Dendritic cell treated with granulocyte-macrophage colony-stimulating factor and Interleukin-4, amounts not matched to agents 40 ng/mL and 50 ng/mL, for 4 days (primary cell): ENCODE measurements around the gene EID1.

ENCODE experiments used
- H3K27ac Mint-ChIP-seq: one replicate; pipeline ENCODE4 v1.8.0; 2022; ENCODE audit warnings: mild to moderate bottlenecking, mixed read lengths
- H3K27me3 Mint-ChIP-seq: one replicate; pipeline ENCODE4 v1.8.0; 2022; ENCODE audit warnings: mild to moderate bottlenecking, mixed read lengths
- H3K36me3 Mint-ChIP-seq: one replicate; pipeline ENCODE4 v1.8.0; 2022; ENCODE audit warnings: low read depth, mixed read lengths
- H3K4me1 Mint-ChIP-seq: one replicate; pipeline ENCODE4 v1.8.0; 2022; ENCODE audit warnings: low read depth, mixed read lengths
- H3K4me3 Mint-ChIP-seq: one replicate; pipeline ENCODE4 v1.8.0; 2022; ENCODE audit warnings: mild to moderate bottlenecking, moderate library complexity, mixed read lengths
- H3K9me3 Mint-ChIP-seq: one replicate; pipeline ENCODE4 v1.8.0; 2022; ENCODE audit warnings: mixed read lengths
- intact Hi-C: fragments of 100-400 bp; cut with micrococcal nuclease; formaldehyde crosslinking; loops from one replicate; pipeline ENCODE4 v1.15.0; 2022

Gene EID1

DNA sequence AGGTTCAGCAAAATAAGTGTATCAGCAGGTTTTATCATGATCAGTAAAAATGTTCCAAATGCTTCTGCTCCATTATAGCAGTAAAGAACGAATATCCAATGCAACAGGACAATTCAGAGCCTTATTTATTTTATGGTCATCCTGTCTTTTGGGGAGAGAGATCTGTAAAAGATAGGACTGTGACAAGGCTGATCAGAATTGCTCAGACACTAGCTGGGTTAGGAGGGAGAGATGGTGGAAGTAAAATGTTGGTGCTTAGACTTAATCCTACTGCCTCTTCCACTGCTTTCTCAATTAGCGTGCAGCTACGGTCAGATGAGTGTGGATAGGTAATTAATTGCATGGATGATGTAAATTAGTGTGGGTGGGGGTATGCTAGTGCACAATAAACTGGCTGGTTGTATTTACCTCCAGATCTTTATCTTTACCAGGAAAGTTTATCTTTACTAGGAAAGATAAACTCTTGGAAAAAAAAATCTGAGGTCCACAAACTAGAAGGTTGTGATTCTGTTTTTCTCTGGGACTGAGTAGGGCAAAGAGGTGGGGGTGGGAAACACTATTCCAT is 2.2 kb downstream of the EID1 start:
- no peaks in the 10 kb centered on the region for H3K27me3 Mint-ChIP-seq
- H3K4me3 Mint-ChIP-seq, result no peak overlapping the region
- intact Hi-C loops, result no loop called here
- H3K36me3 Mint-ChIP-seq, result peaks cover 10% of the 10 kb centered on the region
- no peak overlapping the region for H3K27ac Mint-ChIP-seq
- no peaks in the 10 kb centered on the region for H3K9me3 Mint-ChIP-seq
- H3K4me1 Mint-ChIP-seq, result peaks cover 23% of the 10 kb centered on the region

- Mint-ChIP-seq H3K27ac (no peak overlapping the region), H3K9me3 (no peaks in the 10 kb centered on the region), H3K4me1 (peaks cover 16% of the 10 kb centered on the region), H3K36me3 (peaks cover under 1% of the 10 kb centered on the region), H3K27me3 (peaks cover 2% of the 10 kb centered on the region), H3K4me3 (no peak overlapping the region)
- intact Hi-C loops, result no loop called here
Observed at GRCh38 chr15:48883699-48884098, 5.8 kb downstream of the EID1 start.

DNA sequence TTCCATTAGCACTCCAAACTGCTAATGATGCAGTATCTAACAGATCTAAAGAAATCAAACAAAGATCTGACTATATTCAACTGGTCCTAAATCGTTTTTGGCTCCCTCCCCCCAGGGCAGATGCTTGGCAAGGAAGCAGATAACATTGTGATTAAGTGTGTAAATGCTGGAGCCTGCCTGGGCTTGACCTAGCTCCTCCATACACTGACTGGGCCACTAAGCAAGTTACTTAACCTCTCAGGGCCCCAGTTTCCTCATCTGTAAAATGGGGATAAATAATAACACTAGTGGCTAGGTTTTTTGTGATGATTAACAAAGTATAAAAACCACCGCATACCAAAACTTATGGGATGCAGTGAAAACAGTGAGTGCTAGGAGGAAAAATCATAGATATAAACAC is 9.2 kb downstream of the EID1 start:
- Mint-ChIP-seq H3K36me3 (no peaks in the 10 kb centered on the region), H3K27me3 (peaks cover 2% of the 10 kb centered on the region), H3K9me3 (no peaks in the 10 kb centered on the region), H3K27ac (no peak overlapping the region), H3K4me3 (no peak overlapping the region), H3K4me1 (no peaks in the 10 kb centered on the region)
- intact Hi-C loops, result no loop called here

DNA sequence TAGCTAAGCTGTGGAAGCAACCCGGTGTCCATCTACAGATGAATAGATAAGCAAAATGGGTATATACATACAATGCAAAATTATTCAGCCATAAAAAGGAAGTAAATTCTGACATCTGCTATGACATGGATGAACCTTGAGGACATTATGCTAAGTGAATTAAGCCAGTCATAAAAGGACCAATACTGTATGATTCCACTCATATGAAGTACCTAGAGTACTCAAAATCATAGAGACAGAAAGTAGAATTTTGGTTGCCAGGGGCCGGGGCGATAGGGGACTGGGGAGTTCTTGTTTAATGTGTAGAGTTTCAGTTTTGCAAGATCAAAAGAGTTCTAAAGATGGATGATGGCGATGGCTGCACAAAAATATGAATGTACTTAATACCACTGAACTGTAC is 10.3 kb downstream of the EID1 start:
- H3K4me1 Mint-ChIP-seq, result no peaks in the 10 kb centered on the region
- intact Hi-C loops, result no loop called here
- no peaks in the 10 kb centered on the region for H3K9me3 Mint-ChIP-seq
- H3K27me3 Mint-ChIP-seq, result peaks cover 2% of the 10 kb centered on the region
- H3K4me3 Mint-ChIP-seq, result no peak overlapping the region
- H3K27ac Mint-ChIP-seq, result no peak overlapping the region
- no peaks in the 10 kb centered on the region for H3K36me3 Mint-ChIP-seq

- no peaks in the 10 kb centered on the region for H3K36me3 Mint-ChIP-seq
- H3K27ac Mint-ChIP-seq, result no peak overlapping the region
- intact Hi-C loops, result no loop called here
Observed at GRCh38 chr15:48888836-48889235, 10.9 kb downstream of the EID1 start.

GRCh38 chr15:48889925-48890324 is 12.0 kb downstream of the EID1 start:
- Mint-ChIP-seq H3K27me3 (peaks cover 2% of the 10 kb centered on the region), H3K27ac (no peak overlapping the region), H3K4me1 (no peaks in the 10 kb centered on the region), H3K4me3 (no peak overlapping the region), H3K9me3 (no peaks in the 10 kb centered on the region), H3K36me3 (no peaks in the 10 kb centered on the region)
- intact Hi-C loops, result no loop called here

More at GRCh38 chr15:48888836-48889235, 10.9 kb downstream of the EID1 start:
- Mint-ChIP-seq H3K4me3 (no peak overlapping the region), H3K9me3 (no peaks in the 10 kb centered on the region), H3K4me1 (no peaks in the 10 kb centered on the region), H3K27me3 (peaks cover 2% of the 10 kb centered on the region)

GRCh38 chr15:48890375-48890972 is 12.5 kb downstream of the EID1 start:
- H3K4me1 Mint-ChIP-seq, result no peaks in the 10 kb centered on the region
- intact Hi-C loops, result no loop called here
- H3K9me3 Mint-ChIP-seq, result no peaks in the 10 kb centered on the region
- H3K4me3 Mint-ChIP-seq, result no peak overlapping the region
- peaks cover 2% of the 10 kb centered on the region for H3K27me3 Mint-ChIP-seq
- no peak overlapping the region for H3K27ac Mint-ChIP-seq
- no peaks in the 10 kb centered on the region for H3K36me3 Mint-ChIP-seq

DNA sequence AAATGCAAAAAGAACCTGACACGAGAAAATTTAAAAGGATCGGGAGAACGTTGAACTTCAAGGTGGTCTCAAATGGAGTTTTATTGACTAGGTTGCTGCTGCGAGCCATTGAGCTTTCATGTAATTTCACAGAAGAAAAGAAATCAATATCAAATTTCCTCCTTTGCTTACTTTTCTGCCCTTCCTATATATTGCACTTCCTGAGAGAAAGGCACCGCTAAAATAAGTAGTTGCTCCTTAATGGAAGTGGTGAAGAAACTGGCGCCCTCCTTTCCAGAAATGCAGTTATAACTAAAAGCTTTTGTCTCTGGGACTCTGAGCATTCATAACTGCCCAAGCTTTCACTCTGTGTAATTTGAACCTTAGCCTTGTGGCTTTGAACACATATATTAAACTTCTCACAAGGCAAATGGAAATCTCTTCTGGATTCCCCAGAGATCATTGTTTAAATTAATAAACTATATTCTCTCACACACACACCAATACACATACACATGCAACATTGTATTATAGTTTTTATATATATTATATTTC is 13.4 kb downstream of the EID1 start:
- Mint-ChIP-seq H3K4me3 (no peak overlapping the region), H3K27me3 (peaks cover 2% of the 10 kb centered on the region), H3K27ac (no peak overlapping the region), H3K4me1 (no peaks in the 10 kb centered on the region), H3K36me3 (no peaks in the 10 kb centered on the region), H3K9me3 (no peaks in the 10 kb centered on the region)
- intact Hi-C loops, result no loop called here

DNA sequence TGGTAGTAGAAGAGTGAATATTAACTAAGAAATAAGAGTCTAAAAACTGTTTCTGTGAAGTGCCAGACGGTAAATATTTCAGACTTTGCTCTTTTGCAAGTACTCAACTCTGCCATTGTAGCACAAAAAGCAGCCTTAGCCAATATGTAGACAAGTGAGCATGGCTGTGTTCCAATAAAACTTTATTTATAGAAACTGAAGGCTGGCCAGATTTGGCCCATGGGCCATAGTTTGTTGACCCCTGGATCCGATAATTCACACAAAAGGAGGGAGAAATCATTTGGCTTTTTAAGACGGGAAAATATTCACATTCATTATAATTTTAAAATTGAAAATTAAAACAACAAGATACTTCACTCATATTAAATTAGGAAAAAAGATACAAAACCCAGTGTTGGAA is 15.4 kb downstream of the EID1 start:
- Mint-ChIP-seq H3K9me3 (no peaks in the 10 kb centered on the region), H3K27ac (no peak overlapping the region), H3K4me1 (no peaks in the 10 kb centered on the region), H3K36me3 (no peaks in the 10 kb centered on the region), H3K27me3 (peaks cover 8% of the 10 kb centered on the region), H3K4me3 (no peak overlapping the region)
- intact Hi-C loops, result no loop called here

DNA sequence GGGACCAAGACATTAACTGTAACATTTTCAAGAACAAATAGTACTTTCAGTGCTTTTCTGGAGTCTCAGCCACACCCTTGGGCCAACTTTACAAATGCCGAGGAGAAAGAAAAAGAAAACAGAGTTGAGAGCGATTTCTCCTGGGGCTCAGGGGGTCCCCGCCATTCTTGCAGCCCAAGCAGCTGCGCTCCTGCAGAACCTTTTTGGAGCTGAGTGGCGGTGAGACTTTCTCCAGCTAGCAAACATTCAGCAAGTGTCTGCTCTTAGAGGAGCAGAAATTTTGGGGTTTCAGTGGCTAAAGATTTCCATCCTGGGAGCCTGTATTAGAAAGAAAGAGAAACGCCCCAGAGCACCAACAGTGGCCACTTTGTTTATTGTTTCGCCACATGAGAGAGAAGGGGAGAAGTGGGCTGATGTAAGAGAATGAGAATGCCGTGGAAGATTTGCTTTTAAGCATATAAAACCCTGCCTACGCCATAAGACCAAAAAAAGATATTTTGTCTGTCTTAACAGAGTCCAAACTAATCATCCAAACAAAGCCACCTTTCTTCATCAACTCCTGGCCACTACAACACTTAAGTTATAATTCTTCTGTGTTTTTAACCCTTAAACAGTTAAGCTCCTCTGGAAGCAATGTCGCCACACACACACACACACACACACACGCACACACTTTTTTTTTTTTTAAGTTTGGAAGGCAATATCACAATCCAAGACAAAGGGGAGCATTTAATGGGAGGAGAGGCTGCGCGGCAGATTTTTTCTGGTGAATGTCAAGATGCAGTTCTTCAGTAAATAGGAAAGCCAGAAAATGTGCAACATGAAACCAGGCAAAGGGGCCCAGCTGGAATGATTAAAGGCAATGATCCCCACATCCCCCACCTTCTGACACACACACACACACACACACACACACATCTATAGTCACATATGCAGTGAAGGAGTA is 19.2 kb downstream of the EID1 start:
- Mint-ChIP-seq H3K4me3 (no peak overlapping the region), H3K36me3 (no peaks in the 10 kb centered on the region), H3K27me3 (peaks cover 7% of the 10 kb centered on the region), H3K4me1 (no peaks in the 10 kb centered on the region), H3K27ac (no peak overlapping the region), H3K9me3 (no peaks in the 10 kb centered on the region)
- intact Hi-C loops, result no loop called here

DNA sequence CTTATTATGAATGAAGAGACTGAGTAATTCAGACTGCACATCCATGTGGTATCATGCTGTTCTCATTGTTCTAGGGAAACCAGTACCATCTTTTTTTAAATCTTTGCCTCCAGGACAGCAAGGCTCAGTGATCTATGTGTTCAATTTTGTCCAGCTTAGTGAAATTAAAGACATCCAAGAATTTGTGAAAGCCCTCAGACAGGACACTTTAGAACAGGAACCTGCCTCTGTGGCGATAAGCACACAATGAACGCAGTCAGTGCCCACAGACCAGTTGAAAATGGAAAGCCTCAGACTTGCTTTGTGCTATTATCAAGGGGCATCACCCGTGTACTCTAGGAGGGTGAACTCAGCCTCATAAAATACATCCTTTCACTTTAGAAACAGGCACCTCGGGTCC is 20.1 kb downstream of the EID1 start:
- H3K4me1 Mint-ChIP-seq, result no peaks in the 10 kb centered on the region
- peaks cover 7% of the 10 kb centered on the region for H3K27me3 Mint-ChIP-seq
- no peak overlapping the region for H3K4me3 Mint-ChIP-seq
- no peaks in the 10 kb centered on the region for H3K36me3 Mint-ChIP-seq
- intact Hi-C loops, result no loop called here
- no peak overlapping the region for H3K27ac Mint-ChIP-seq
- no peaks in the 10 kb centered on the region for H3K9me3 Mint-ChIP-seq

GRCh38 chr15:48898446-48898845 is 20.5 kb downstream of the EID1 start:
- Mint-ChIP-seq H3K4me3 (no peak overlapping the region), H3K4me1 (no peaks in the 10 kb centered on the region), H3K27ac (no peak overlapping the region), H3K36me3 (no peaks in the 10 kb centered on the region), H3K9me3 (no peaks in the 10 kb centered on the region), H3K27me3 (peaks cover 7% of the 10 kb centered on the region)
- intact Hi-C loops, result no loop called here

GRCh38 chr15:48899793-48900192 is 21.9 kb downstream of the EID1 start:
- intact Hi-C loops, result no loop called here
- Mint-ChIP-seq H3K4me1 (no peaks in the 10 kb centered on the region), H3K27me3 (peaks cover 7% of the 10 kb centered on the region), H3K9me3 (no peaks in the 10 kb centered on the region), H3K4me3 (no peak overlapping the region), H3K27ac (no peak overlapping the region), H3K36me3 (no peaks in the 10 kb centered on the region)

DNA sequence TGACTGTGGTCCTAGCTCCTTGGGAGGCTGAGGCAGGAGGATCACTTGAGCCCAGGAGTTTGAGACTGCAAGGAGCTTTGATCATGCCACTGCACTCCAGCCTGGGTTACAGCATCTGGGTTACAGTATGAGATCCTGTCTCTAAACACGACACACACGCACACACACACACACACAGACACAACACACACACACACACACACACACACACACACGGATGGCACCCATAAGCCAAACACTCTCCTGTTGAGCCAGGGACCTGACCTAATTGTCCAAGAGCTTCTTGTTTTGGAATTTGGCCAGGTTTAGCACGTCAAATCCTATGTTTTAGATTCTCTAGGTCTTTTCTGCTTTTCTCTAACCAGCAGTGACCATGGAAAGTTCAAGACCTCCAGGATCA is 26.8 kb downstream of the EID1 start:
- H3K27me3 Mint-ChIP-seq, result peaks cover 3% of the 10 kb centered on the region
- no peak overlapping the region for H3K4me3 Mint-ChIP-seq
- no peaks in the 10 kb centered on the region for H3K4me1 Mint-ChIP-seq
- intact Hi-C loops, result no loop called here
- no peaks in the 10 kb centered on the region for H3K36me3 Mint-ChIP-seq
- H3K9me3 Mint-ChIP-seq, result no peaks in the 10 kb centered on the region
- H3K27ac Mint-ChIP-seq, result no peak overlapping the region
